Measurements from ENCODE around the gene MLF2. TPM values are rescaled to one million over a fixed set of nuclear protein-coding genes. Genes with fewer than 3 reads are reported as not detected.

Gene MLF2
- polyA plus RNA-seq, 1 experiment = 345 TPM

DNA sequence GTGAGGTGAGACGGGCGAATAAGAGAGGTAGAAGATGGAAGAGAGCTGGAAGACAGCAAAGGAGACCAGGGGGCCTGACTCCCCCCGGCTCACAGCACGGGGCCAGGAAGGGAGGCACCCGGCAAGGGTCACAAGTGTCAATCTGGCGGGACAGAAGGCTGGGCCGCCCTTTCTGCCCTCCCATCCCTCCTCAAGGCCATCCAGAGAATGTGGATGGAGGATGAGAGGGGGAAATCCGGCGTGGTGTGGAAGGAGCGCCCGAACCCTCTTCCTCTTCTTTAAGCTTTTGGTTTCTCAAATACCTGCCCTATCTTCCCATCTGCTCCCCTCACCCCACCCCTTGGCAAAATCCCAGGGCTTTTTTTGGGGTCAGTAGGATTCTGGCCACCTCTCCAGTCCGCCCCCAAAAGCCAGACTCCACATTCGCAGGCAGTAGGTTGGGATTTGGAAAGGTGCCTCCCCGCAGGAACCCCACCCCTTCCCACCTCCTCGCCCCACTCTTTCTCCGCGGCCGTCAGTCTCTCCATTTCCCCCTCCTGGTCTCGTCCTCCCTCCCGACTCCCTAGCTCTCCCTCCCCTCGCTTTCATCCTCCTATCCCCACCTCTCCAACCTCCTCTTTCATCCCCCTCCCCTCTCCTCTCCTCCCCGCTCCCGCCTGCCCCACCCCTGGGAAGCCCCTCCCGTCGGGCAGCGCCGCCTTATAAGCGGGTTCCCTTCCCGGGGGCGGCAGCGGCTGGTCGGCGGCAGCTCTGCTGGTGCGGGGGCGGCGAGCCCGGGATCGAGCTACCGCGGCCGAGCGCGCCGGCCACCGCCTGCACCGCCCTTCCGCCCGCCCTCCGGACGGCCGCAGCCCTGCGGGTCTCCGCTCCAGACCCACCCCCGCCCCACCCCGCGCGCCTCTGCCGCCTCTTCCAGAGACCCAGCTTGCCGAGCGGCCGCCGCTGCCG, 13.0 kb upstream of the MLF2 start, which contains the start of gene PTMS:
TSS of gene PTMS (plus strand) at position 730 of the 948 bp plus-strand sequence. CDS start 343 bp downstream, outside the sequence.
- Histone ChIP-seq H3K27me3 (ENCODE audit: control insufficient read depth, insufficient read depth, low read length) (no peaks in the 10 kb centered on the region), H3K4me3 (ENCODE audit: low read depth, low read length) (peak within 1 kb of the TSS; percentile 59), H3K36me3 (ENCODE audit: control insufficient read depth, insufficient read depth, low read length) (peaks cover 10% of the 10 kb centered on the region)
- POLR2A ChIA-PET = interaction anchor here (0.6 to 1.9 kb wide), 9 partner anchors 12 to 163 kb away, joined by 3 to 18 read pairs (median 4); partner anchors contain the start of genes MLF2 and ZNF384
- TF ChIP-seq CTCF (IDR thresholded peaks at IDR 0.05; ENCODE audit: insufficient read depth, low read depth, low read length) = no peak
- peak; percentile 59 for DNase-seq (ENCODE audit: low read depth)
- CTCF ChIA-PET = interaction anchor here (0.9 to 5.6 kb wide), 19 partner anchors 9 to 213 kb away, joined by 3 to 103 read pairs (median 6); partner anchors contain the start of genes CDCA3, MLF2, USP5 and ZNF384

- ChIA-PET POLR2A (interaction anchor here (1.0 to 1.5 kb wide), 3 partner anchors 13 to 56 kb away, joined by 3 to 8 read pairs (median 5); no protein-coding TSS in a partner anchor), CTCF (interaction anchor here (1.2 to 5.6 kb wide), 7 partner anchors 12 to 103 kb away, joined by 4 to 103 read pairs (median 9); partner anchors contain the start of genes MLF2 and ZNF384)
- no peaks in the 10 kb centered on the region for H3K27me3 ChIP-seq (ENCODE audit: control insufficient read depth, insufficient read depth, low read length)
- H3K4me3 ChIP-seq (ENCODE audit: low read depth, low read length) = no peak overlapping the region
- no peak for DNase-seq (ENCODE audit: low read depth)
- peaks cover 4% of the 10 kb centered on the region for H3K36me3 ChIP-seq (ENCODE audit: control insufficient read depth, insufficient read depth, low read length)
- no peak for TF ChIP-seq CTCF (IDR thresholded peaks at IDR 0.05; ENCODE audit: insufficient read depth, low read depth, low read length)
Observed at GRCh38 chr12:6765048-6765633, 12.2 kb upstream of the MLF2 start.

GRCh38 chr12:6764011-6764828, 11.3 kb upstream of the MLF2 start:
- H3K27me3 ChIP-seq (ENCODE audit: control insufficient read depth, insufficient read depth, low read length) = no peaks in the 10 kb centered on the region
- DNase-seq (ENCODE audit: low read depth) = peak; percentile 98
- no peaks in the 10 kb centered on the region for H3K36me3 ChIP-seq (ENCODE audit: control insufficient read depth, insufficient read depth, low read length)
- TF ChIP-seq CTCF (IDR thresholded peaks at IDR 0.05; ENCODE audit: insufficient read depth, low read depth, low read length) = no peak
- H3K4me3 ChIP-seq (ENCODE audit: low read depth, low read length) = peak overlapping the region; percentile 24
- ChIA-PET POLR2A (interaction anchor here (1.5 kb wide), 1 partner anchor 13 kb away, joined by 3 read pairs; no protein-coding TSS in a partner anchor), CTCF (interaction anchor here (0.9 to 13.4 kb wide), 5 partner anchors 11 to 63 kb away, joined by 3 to 222 read pairs (median 32); partner anchors contain the start of genes LAG3 and MLF2)

- Histone ChIP-seq H3K27me3 (ENCODE audit: control insufficient read depth, insufficient read depth, low read length) (no peaks in the 10 kb centered on the region), H3K36me3 (ENCODE audit: control insufficient read depth, insufficient read depth, low read length) (no peaks in the 10 kb centered on the region), H3K4me3 (ENCODE audit: low read depth, low read length) (peak overlapping the region; percentile 24)
- CTCF ChIA-PET = interaction anchor here (0.9 to 13.4 kb wide), 4 partner anchors 10 to 64 kb away, joined by 3 to 222 read pairs (median 18); partner anchors contain the start of genes LAG3 and MLF2
- no peak for DNase-seq (ENCODE audit: low read depth)
- POLR2A ChIA-PET = interaction anchor here (0.6 kb wide), 1 partner anchor 114 kb away, joined by 5 read pairs; no protein-coding TSS in a partner anchor
- TF ChIP-seq CTCF (IDR thresholded peaks at IDR 0.05; ENCODE audit: insufficient read depth, low read depth, low read length) = no peak
Observed at GRCh38 chr12:6763380-6763779, 10.4 kb upstream of the MLF2 start.

Data from BJ (cell line).